ENCODE measurements around the gene PRPF6. TPM values are rescaled to one million over a fixed set of nuclear protein-coding genes. Genes with fewer than 3 reads are reported as not detected.
"Not testable (repeated sequence)": the region's sequence is repeated elsewhere in the genome, so short reads cannot be mapped to it uniquely, and the experiment has no call there.

Gene PRPF6
- total RNA-seq, 1 donor from 2014 or later: 49.0 TPM

GRCh38 chr20:64009811-64010387, 29.0 kb downstream of the PRPF6 start:
- peak in 1 of 2 donors; percentile 26 for DNase-seq (ENCODE audit: low read depth in 2 of 2)

DNA sequence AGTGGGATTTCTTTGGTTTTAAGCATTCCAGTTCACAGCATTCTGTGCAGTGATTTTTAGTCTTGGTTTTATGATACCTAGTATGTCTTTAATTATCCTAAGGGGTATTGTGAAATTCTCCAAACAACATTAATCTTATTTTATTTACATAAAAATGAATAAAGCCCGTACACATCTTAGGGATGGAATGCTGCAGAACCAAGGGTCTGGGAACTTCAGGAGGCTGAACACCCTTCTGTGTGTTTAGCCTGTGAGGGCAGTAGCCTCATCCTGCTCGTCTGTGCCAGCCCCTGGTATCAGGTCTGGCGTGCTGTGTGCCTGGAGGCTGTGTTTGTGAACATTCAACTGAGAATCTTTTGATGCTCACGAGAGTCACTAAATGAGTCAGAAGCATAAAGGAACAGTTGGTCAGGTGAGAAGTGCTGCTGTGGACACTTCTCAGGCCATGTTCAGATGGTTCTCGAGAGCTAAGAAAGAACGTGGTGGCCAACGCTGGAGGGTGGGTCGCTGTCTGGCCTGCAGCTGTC, 29.8 kb downstream of the PRPF6 start:
- DNase-seq (ENCODE audit: low read depth in 2 of 2): no peak

DNA sequence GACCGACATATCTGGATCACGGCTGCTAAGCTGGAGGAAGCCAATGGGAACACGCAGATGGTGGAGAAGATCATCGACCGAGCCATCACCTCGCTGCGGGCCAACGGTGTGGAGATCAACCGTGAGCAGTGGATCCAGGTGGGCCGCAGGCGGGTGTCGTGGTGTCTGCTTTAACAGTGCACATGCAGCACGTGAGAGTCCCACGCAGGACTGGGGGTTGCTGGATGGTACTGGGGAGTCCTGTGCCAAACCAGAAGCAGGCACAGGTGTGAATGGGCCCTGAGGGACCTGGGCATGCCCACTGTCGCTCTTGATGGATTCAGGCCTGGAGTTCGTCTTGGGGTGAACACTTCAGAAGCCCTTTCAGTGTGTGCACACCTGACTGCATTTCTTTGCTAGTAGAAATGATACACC, 30.4 kb downstream of the PRPF6 start:
- DNase-seq (ENCODE audit: low read depth in 2 of 2): no peak

- not testable (repeated sequence) for DNase-seq (ENCODE audit: low read depth in 2 of 2)
Observed at GRCh38 chr20:64012385-64013154, 31.6 kb downstream of the PRPF6 start.

DNA sequence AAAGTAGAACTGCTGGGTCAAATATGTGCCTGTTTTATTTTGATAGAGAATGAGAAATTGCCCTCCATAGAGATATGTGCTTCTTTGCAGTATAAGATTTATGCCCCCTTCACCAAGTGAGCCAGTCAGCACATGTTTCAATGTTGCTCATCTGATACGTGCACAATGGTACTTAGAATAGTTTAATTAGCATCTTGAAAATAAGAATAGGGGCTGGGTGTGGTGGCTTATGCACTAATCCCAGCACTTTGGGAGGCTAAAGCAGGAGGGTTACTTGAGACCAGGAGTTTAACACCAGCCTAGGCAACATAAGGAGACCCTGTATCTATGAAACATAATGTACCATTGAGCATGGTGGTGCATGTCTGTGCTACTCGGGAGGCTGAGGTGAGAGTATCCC, 34.7 kb downstream of the PRPF6 start:
- no peak for DNase-seq (ENCODE audit: low read depth in 2 of 2)

DNA sequence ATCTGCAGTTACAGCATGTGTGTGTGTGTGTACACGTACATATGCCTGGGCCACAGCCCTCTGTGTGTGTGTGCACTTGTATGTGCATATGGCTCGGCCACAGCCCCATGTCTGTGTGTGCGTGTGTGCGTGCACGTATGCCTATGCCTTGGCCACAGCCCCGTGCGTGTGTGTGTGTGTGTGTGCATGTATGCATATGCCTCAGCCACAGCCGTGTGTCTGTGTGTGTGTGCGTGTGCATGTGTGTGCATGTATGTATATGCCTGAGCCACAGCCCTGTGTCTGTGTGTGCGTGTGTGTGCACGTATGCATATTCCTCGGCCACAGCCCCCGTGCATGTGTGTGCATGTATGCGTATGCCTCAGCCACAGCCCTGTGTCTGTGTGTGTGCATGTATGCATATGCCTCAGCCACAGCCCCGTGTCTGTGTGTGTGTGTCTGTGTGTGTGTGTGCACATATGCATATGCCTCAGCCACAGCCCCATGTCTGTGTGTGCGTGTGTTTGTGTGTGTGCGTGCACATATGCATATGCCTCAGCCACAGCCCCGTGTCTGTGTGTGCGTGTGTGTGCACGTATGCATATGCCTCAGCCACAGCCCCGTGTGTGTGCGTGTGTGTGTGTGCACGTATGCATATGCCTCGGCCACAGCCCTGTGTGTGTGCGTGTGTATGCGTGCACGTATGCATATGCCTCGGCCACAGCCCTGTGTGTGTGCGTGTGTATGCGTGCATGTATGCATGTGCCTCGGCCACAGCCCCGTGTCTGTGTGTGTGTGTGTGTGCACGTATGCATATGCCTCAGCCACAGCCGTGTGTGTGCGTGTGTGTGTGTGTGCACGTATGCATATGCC, 40.4 kb downstream of the PRPF6 start:
- DNase-seq (ENCODE audit: low read depth in 2 of 2): no peak

DNA sequence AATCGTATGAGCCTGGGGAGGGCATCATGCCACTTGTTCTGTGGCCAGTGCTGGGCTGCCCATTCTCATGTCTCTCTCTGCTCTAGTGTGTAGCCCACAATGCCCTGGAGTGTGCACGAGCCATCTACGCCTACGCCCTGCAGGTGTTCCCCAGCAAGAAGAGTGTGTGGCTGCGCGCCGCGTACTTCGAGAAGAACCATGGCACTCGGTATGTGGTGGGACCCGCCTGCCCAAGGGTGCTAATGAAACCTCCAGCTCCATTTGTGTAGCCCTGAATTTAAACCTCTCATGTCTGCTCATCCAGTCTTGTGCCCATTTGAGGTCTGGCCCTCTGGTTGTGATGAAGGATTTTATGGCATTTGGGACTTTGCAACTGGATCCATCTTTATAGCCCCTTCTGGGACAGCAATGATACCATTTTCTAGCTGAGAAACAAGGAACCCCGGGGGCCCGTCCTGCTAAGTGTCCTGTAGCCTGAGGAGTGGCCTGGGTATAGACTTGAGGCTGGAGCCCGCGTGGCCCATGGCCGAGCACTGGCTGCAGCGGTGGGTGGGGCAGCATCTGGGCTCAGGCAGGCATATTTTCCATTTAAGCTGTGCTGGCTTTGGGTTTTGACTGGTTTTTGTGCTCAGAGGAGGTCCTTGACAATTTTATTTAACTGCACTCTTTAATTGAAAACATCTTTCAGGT, 41.9 kb downstream of the PRPF6 start:
- DNase-seq (ENCODE audit: low read depth in 2 of 2): no peak

GRCh38 chr20:64023361-64024140, 42.6 kb downstream of the PRPF6 start:
- DNase-seq (ENCODE audit: low read depth in 2 of 2): no peak

DNA sequence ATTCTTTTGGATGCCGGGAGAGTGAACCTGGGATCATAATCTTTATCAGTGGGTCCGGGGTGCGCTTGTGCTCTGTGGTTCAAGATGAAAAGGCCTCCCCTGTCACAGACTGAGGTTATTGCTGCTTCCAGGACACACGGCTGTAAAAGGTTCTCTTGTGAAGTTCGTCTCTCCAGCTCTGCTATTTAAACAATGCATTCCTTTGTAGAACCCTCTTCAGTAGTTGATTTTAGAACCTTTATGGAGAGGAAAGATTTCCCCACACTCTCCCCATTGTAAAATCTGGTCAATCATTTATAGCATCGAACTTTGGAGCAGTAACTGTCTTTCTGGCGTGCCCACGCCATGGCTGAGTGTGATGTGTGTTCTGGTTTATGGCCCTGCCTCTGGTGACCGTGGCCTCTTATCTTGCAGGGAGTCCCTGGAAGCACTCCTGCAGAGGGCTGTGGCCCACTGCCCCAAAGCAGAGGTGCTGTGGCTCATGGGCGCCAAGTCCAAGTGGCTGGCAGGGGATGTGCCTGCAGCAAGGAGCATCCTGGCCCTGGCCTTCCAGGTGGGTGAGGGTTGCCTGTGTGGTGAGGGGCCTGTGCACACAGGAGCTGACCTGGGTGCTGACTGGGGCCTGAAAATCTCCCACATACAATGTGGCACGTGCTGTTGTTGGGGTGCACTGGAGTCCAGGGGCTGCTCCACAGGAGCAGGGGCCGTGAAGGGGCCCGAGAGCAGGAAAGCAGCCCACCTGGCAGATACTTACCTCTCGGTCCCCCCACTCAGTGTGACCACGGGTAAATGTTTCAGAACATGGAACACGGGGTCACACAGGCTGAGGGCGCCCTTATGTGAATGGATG, 43.4 kb downstream of the PRPF6 start:
- no peak for DNase-seq (ENCODE audit: low read depth in 2 of 2)

GRCh38 chr20:64025101-64025825, 44.3 kb downstream of the PRPF6 start:
- DNase-seq (ENCODE audit: low read depth in 2 of 2): no peak

GRCh38 chr20:64025826-64026412, 45.0 kb downstream of the PRPF6 start:
- no peak for DNase-seq (ENCODE audit: low read depth in 2 of 2)

DNA sequence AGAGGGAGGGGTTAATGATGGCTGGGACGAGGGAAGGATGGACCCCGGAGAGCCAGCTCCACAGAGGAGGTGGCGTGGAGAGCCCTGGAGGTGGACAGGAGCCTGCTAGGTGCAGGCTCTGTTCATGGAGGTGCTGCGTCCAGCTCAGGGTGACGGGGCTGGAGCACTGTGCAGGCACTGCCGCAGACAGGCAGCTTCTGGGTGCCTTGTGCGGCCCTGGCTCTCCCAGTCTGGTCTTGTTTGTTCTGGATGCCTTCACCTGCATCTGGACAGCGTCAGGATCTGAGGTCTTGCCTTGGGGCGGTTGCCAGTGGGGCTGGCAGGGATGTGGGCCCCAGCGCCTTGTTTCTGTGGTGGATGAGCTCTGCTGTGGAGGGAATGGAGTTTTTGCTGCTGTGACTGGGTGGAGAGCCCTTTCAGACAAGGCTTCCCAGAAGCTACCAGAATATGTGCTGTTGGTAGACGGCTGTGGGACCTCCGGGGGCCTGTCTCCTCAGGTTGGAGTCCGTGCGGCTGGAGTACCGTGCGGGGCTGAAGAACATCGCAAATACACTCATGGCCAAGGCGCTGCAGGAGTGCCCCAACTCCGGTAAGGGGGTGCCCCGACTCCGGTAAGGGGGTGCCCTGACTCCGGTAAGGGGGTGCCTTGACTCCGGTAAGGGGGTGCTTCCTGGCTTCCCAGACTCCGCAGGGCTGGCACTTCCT, 47.2 kb downstream of the PRPF6 start:
- DNase-seq (ENCODE audit: low read depth in 2 of 2): no peak

DNA sequence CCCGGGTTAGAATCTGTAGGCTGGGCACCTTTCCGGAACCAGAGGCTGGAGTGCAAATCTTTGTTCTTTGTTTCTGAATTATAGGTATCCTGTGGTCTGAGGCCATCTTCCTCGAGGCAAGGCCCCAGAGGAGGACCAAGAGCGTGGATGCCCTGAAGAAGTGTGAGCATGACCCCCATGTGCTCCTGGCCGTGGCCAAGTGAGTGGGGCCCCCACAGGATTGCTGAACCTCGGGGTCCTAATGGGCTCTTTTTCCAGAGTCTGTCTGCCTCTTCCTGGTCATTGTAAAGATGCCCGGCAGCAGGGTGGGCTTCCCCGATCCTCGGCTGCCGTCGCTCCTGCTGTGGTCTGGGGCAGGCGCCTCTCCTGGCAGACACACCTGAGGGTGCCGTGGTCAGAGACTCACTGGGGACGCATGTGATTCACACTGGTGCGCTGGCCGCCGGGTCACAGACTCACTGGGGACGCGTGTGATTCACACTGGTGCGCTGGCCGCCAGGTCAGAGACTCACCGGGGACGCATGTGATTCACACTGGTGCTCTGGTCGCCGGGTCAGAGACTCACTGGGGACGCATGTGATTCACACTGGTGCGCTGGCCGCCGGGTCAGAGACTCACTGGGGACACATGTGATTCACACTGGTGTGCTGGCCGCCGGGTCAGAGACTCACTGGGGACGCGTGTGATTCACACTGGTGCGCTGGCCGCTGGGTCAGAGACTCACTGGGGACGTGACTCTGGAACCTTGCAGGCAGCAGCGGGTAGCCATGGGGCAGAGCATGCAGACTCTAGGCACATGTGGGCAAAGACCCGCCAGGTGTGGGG, 48.6 kb downstream of the PRPF6 start:
- DNase-seq (ENCODE audit: low read depth in 2 of 2): no peak

DNA sequence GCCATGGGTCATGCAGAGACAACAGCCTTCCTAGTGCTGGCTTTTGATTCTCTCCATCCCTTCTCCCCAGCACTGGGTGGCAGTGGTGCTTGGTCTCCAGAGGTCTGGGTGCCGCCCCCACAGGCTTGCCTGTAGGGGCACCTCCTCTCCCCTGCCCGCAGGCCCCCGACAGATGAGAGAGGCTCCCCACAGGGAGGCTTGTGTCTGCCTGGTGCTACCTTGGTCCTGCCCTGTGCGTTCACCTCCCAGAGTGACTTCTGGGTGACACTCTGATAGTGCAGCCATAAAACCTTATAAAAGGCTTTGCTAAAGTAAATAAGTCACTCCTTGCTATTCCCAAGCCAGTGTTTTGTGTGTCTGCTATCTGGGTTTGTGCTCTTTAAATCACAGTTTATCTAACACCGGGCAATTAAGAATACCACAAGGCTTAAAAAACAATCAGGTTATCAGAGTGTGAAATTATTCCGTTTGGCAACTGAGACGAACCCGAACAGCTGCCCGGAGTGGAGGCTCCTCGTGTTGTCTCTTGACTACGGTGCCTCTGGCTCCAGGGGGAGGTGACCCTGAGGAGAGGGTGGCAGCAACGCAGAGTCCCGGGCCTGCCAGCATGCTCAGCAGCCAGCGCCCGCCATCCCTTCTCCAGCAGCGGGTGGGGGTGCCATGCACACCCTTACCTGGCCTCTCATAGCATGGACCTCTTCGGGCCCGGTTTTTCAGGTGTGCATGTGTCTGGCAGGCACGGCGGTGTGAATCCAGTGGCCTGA, 49.6 kb downstream of the PRPF6 start:
- no peak for DNase-seq (ENCODE audit: low read depth in 2 of 2)

DNA sequence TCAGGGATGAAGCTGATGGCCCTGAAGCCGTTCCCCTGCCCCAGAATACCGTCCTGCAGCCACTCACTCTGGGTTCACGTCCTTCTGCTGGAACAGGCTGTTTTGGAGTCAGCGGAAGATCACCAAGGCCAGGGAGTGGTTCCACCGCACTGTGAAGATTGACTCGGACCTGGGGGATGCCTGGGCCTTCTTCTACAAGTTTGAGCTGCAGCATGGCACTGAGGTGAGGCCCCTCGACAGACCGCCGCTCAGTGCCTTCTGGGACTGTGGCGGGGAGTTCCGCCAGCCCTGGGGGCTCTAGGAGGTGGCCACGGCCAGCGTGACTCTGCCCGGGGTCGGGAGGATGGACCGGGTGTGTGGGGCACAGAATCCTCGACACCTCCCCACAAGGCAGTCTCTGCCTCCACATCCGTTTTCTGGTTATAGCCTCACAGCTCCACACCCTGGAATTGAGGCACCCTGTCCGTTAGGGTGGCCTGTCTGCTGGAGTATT, 50.9 kb downstream of the PRPF6 start:
- DNase-seq (ENCODE audit: low read depth in 2 of 2): no peak

Data from dermis microvascular lymphatic vessel endothelial cell (primary cell).